ENCODE results near the gene FBXO27. TPM values are rescaled to one million over a fixed set of nuclear protein-coding genes. Genes with fewer than 3 reads are reported as not detected.

The FBXO27 gene
- total RNA-seq (2021) = 18.9 to 22.7 TPM (median 20.0 TPM) in 3 replicates
- Bru-seq, nascent RNA = percentile 55 among the genes with signal in this experiment
- long read RNA-seq, experiment 1, transcript FBXO27-201 (6 exons, 2,330 nt) = major isoform, 9 of 29 reads
- long read RNA-seq, experiment 1, partial matches to known transcripts = 9 of 29 reads
- long read RNA-seq, experiment 1, other reads (novel, unspliced or antisense) = 9 of 29 reads
- long read RNA-seq, experiment 2, partial matches to known transcripts = 3 of 10 reads
- long read RNA-seq, experiment 2, other reads (novel, unspliced or antisense) = 6 of 10 reads
- long read RNA-seq, experiment 3, partial matches to known transcripts = 0 of 2 reads
- long read RNA-seq, experiment 3, other reads (novel, unspliced or antisense) = 1 of 2 reads

DNA sequence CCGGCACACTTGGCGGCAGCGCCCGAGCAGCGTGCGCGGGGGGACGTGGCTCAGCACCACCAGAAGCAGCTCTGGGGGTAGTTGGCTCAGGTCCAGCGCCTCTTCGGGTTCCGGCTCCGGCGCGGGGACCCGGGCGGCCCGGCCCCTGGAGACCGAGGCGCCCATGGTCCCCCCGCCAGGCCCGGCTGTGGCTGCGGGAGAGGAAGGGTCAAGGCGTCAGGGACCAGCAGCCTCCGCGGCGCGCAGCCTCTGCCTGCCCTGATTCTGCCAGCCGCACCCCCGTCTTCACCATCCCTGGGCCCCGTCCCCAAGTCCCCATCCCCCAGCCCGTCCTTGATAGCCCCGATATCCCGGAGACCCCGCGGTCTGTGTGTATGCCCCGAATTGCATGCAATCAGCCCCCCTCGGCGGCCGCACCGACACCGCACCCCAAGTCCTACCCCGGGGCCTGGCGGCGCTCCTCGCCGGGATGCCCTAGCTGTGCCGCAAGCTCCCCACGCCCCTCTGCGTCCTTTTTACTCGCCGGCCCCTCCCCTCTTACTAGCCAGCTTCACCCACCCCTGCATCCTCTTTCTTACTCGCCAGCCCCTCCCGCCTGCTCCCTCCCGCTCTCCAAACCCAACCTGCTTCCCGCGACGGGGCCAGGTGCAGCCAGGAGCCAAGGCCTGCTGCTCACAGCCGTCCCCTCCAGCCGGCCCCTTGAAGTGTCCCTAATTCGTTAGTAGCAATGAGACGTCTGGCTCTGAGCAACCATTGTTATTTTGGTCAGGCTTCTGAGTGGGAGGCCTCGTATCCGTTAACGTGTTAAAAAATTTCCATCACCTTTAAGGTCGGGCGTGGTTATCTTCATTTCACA lies at the start of gene FBXO27:
FBXO27 (minus strand) TSS at position 487 of the 856 bp plus-strand sequence; CDS start at position 165, 322 bp downstream.
- peak within 1 kb of the TSS; percentile 71 for H3K4me3 Mint-ChIP-seq
- peaks cover 14% of the 10 kb centered on the region for H3K36me3 Mint-ChIP-seq
- DNase-seq (ENCODE audit: low spot score) (peak; percentile 87), ATAC-seq (peak; percentile 24)
- peaks cover 11% of the 10 kb centered on the region for H3K4me1 Mint-ChIP-seq
- peaks cover 5% of the 10 kb centered on the region for H3K9me3 Mint-ChIP-seq
- H3K27ac Mint-ChIP-seq = peak within 1 kb of the TSS; percentile 41; the same call in 1 of the 2 replicates
- H3K27me3 Mint-ChIP-seq (ENCODE audit: low read depth) = peaks cover 16% of the 10 kb centered on the region
- ChIA-PET POLR2A (interaction anchor here (0.6 to 1.1 kb wide), 4 partner anchors 20 to 78 kb away, joined by 3 to 6 read pairs (median 4); partner anchors contain the start of gene FBXO17), CTCF (interaction anchor here (0.5 to 2.7 kb wide), 7 partner anchors 20 to 103 kb away, joined by 3 to 23 read pairs (median 3); partner anchors contain the start of gene FBXO17)
- peak; percentile 1; the same call in 1 of the 2 replicates for TF ChIP-seq HMGXB4 (CRISPR knock-in tag; IDR thresholded peaks at IDR 0.05)
- TF ChIP-seq, protein P1, sequence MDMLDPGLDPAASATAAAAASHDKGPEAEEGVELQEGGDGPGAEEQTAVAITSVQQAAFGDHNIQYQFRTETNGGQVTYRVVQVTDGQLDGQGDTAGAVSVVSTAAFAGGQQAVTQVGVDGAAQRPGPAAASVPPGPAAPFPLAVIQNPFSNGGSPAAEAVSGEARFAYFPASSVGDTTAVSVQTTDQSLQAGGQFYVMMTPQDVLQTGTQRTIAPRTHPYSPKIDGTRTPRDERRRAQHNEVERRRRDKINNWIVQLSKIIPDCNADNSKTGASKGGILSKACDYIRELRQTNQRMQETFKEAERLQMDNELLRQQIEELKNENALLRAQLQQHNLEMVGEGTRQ (CRISPR knock-in tag; IDR thresholded peaks at IDR 0.05) = no peak
- TF ChIP-seq NR2C2 (CRISPR knock-in tag; IDR thresholded peaks at IDR 0.05) = no peak
- TF ChIP-seq TEAD4 (CRISPR knock-in tag; IDR thresholded peaks at IDR 0.05) = peak; percentile 39; the same call in 1 of the 2 replicates
- TF ChIP-seq, protein P2, sequence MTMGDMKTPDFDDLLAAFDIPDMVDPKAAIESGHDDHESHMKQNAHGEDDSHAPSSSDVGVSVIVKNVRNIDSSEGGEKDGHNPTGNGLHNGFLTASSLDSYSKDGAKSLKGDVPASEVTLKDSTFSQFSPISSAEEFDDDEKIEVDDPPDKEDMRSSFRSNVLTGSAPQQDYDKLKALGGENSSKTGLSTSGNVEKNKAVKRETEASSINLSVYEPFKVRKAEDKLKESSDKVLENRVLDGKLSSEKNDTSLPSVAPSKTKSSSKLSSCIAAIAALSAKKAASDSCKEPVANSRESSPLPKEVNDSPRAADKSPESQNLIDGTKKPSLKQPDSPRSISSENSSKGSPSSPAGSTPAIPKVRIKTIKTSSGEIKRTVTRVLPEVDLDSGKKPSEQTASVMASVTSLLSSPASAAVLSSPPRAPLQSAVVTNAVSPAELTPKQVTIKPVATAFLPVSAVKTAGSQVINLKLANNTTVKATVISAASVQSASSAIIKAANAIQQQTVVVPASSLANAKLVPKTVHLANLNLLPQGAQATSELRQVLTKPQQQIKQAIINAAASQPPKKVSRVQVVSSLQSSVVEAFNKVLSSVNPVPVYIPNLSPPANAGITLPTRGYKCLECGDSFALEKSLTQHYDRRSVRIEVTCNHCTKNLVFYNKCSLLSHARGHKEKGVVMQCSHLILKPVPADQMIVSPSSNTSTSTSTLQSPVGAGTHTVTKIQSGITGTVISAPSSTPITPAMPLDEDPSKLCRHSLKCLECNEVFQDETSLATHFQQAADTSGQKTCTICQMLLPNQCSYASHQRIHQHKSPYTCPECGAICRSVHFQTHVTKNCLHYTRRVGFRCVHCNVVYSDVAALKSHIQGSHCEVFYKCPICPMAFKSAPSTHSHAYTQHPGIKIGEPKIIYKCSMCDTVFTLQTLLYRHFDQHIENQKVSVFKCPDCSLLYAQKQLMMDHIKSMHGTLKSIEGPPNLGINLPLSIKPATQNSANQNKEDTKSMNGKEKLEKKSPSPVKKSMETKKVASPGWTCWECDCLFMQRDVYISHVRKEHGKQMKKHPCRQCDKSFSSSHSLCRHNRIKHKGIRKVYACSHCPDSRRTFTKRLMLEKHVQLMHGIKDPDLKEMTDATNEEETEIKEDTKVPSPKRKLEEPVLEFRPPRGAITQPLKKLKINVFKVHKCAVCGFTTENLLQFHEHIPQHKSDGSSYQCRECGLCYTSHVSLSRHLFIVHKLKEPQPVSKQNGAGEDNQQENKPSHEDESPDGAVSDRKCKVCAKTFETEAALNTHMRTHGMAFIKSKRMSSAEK (CRISPR knock-in tag; IDR thresholded peaks at IDR 0.05; ENCODE audit: borderline replicate concordance) = no peak
- no peak for TF ChIP-seq SP1 (CRISPR knock-in tag; conservative IDR thresholded peaks at IDR 0.05)
- TF ChIP-seq FOXP1 (CRISPR knock-in tag; IDR thresholded peaks at IDR 0.05; ENCODE audit: borderline replicate concordance) = no peak; the same call in 1 of the 2 replicates
- no peak for TF ChIP-seq ATF1 (CRISPR knock-in tag; IDR thresholded peaks at IDR 0.05)
- 0 out of 2 replicates have a peak, but pooled peaks have one; percentile 33 for TF ChIP-seq FOXK1 (CRISPR knock-in tag; IDR thresholded peaks at IDR 0.05)
- TF ChIP-seq, protein P3, sequence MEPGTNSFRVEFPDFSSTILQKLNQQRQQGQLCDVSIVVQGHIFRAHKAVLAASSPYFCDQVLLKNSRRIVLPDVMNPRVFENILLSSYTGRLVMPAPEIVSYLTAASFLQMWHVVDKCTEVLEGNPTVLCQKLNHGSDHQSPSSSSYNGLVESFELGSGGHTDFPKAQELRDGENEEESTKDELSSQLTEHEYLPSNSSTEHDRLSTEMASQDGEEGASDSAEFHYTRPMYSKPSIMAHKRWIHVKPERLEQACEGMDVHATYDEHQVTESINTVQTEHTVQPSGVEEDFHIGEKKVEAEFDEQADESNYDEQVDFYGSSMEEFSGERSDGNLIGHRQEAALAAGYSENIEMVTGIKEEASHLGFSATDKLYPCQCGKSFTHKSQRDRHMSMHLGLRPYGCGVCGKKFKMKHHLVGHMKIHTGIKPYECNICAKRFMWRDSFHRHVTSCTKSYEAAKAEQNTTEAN (CRISPR knock-in tag; IDR thresholded peaks at IDR 0.05) = no peak
- TF ChIP-seq CDX4 (CRISPR knock-in tag; IDR thresholded peaks at IDR 0.05; ENCODE audit: borderline replicate concordance) = no peak
- TF ChIP-seq, protein P4, sequence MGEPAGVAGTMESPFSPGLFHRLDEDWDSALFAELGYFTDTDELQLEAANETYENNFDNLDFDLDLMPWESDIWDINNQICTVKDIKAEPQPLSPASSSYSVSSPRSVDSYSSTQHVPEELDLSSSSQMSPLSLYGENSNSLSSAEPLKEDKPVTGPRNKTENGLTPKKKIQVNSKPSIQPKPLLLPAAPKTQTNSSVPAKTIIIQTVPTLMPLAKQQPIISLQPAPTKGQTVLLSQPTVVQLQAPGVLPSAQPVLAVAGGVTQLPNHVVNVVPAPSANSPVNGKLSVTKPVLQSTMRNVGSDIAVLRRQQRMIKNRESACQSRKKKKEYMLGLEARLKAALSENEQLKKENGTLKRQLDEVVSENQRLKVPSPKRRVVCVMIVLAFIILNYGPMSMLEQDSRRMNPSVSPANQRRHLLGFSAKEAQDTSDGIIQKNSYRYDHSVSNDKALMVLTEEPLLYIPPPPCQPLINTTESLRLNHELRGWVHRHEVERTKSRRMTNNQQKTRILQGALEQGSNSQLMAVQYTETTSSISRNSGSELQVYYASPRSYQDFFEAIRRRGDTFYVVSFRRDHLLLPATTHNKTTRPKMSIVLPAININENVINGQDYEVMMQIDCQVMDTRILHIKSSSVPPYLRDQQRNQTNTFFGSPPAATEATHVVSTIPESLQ (CRISPR knock-in tag; IDR thresholded peaks at IDR 0.05) = no peak
- TF ChIP-seq SMAD4 (CRISPR knock-in tag; IDR thresholded peaks at IDR 0.05) = no peak
- TF ChIP-seq ESRRA (CRISPR knock-in tag; IDR thresholded peaks at IDR 0.05; ENCODE audit: borderline replicate concordance) = no peak
- TF ChIP-seq ZNF671 (CRISPR knock-in tag; IDR thresholded peaks at IDR 0.05) = no peak
- TF ChIP-seq FOXJ3 (CRISPR knock-in tag; IDR thresholded peaks at IDR 0.05; ENCODE audit: borderline replicate concordance) = no peak
- no peak for TF ChIP-seq HMGA2 (CRISPR knock-in tag; IDR thresholded peaks at IDR 0.05)
- TF ChIP-seq SOX15 (CRISPR knock-in tag; IDR thresholded peaks at IDR 0.05) = no peak
- TF ChIP-seq ZNF281 (CRISPR knock-in tag; IDR thresholded peaks at IDR 0.05) = no peak
